PC-9 (cell line): ENCODE results near the gene TNFRSF1B. TPM values are rescaled to one million over a fixed set of nuclear protein-coding genes. Genes with fewer than 3 reads are reported as not detected.

Experiments
- BruUV-seq: library from RNA; stranded (reverse); fragments of 400-500 nt; replicated peaks from 2 replicates; lab custom pipeline; 2021; lab: Mats Ljungman, UMichigan
- CTCF ChIA-PET: fragments of 300-600 bp; sonication (Branson Sonifier 250); formaldehyde crosslinking; loops from one replicate; lab custom pipeline; 2022; ENCODE audit warnings: antibody characterized with exemption; lab: Charles Lee
- POLR2A ChIA-PET: fragments of 300-600 bp; sonication (Branson Sonifier 250); formaldehyde crosslinking; loops from one replicate; lab custom pipeline; 2022; ENCODE audit warnings: antibody characterized with exemption; ENCODE audit not compliant: unreplicated experiment; lab: Charles Lee
- DNase-seq, 2 experiments: peaks; one replicate each; pipeline versions ENCODE4 v3.0.0 to v3.0.0-alpha.2; 2015 to 2022; ENCODE audit warnings: mixed read lengths in 1 of 2
- H2AFZ ChIP-seq: fragments of 200-600 bp; sonication (generic); 2 replicates; pipeline ENCODE4 v1.8.1; 2017; ENCODE audit warnings: antibody characterized with exemption
- H3F3A ChIP-seq: fragments of 200-600 bp; sonication (generic); 2 replicates; pipeline ENCODE4 v1.8.1; 2017; ENCODE audit warnings: antibody characterized with exemption, mild to moderate bottlenecking, low read depth; ENCODE audit not compliant: insufficient read depth
- H3K27ac ChIP-seq: fragments of 200-600 bp; sonication (generic); 2 replicates; pipeline ENCODE4 v1.6.1; 2016; ENCODE audit warnings: mixed run types
- H3K27me3 ChIP-seq: fragments of 200-600 bp; sonication (generic); 2 replicates; pipeline ENCODE4 v1.6.1; 2016; ENCODE audit warnings: low read depth, mixed run types; ENCODE audit not compliant: insufficient read depth
- H3K36me3 ChIP-seq: fragments of 200-600 bp; sonication (generic); 2 replicates; pipeline ENCODE4 v1.6.1; 2016; ENCODE audit warnings: low read depth, mixed run types
- H3K4me1 ChIP-seq: fragments of 200-600 bp; sonication (generic); replicated peaks from 2 replicates; pipeline ENCODE4 v1.6.1; 2016; ENCODE audit warnings: mixed run types; ENCODE audit not compliant: insufficient read depth
- H3K4me2 ChIP-seq: fragments of 200-600 bp; sonication (generic); 2 replicates; pipeline ENCODE4 v1.6.1; 2017; ENCODE audit warnings: mixed run types
- H3K4me3 ChIP-seq: fragments of 200-600 bp; sonication (generic); 2 replicates; pipeline ENCODE4 v1.6.1; 2016; ENCODE audit warnings: mixed run types
- H3K79me2 ChIP-seq: fragments of 200-600 bp; sonication (generic); 2 replicates; pipeline ENCODE4 v1.6.1; 2017; ENCODE audit warnings: low read depth, mixed run types
- H3K9me2 ChIP-seq: fragments of 200-600 bp; sonication (generic); 2 replicates; pipeline ENCODE4 v1.8.1; 2017; ENCODE audit warnings: mild to moderate bottlenecking; ENCODE audit not compliant: insufficient read depth
- H3K9me3 ChIP-seq: fragments of 200-600 bp; sonication (generic); 2 replicates; pipeline ENCODE4 v1.8.1; 2016; ENCODE audit warnings: low read depth; ENCODE audit not compliant: insufficient read depth
- H4K20me1 ChIP-seq: fragments of 200-600 bp; sonication (generic); 2 replicates; pipeline ENCODE4 v1.8.1; 2017; ENCODE audit not compliant: insufficient read depth
- CTCF ChIP-seq: fragments of 200-600 bp; sonication (generic); conservative IDR thresholded peaks from 2 replicates; pipeline ENCODE4 v1.6.1; 2017; ENCODE audit warnings: mixed run types, antibody characterized with exemption, mild to moderate bottlenecking, moderate library complexity
- EZH2 ChIP-seq: fragments of 200-600 bp; sonication (generic); IDR thresholded peaks from 2 replicates; pipeline ENCODE4 v1.8.0; 2017; ENCODE audit warnings: antibody characterized with exemption, low read depth
- intact Hi-C: fragments of 100-400 bp; cut with micrococcal nuclease; formaldehyde crosslinking; loops from one replicate; pipeline ENCODE4 v1.10.0; 2022; ENCODE audit not compliant: unreplicated experiment
- total RNA-seq: library from RNA; stranded (reverse); gene quantifications from 2 replicates; pipeline ENCODE4 v1.2.3, GENCODE V29; 2021

Gene TNFRSF1B
- total RNA-seq, 1 experiment from 2014 or later, result 2.7 TPM

- BruUV-seq, result no TSS peak
- Histone ChIP-seq H3K4me2 (peak overlapping the region; percentile 27; the same call in 1 of the 2 replicates), H3K36me3 (no peaks in the 10 kb centered on the region), H3K27ac (no peak overlapping the region), H3K4me3 (no peak overlapping the region), H3K4me1 (peaks cover 12% of the 10 kb centered on the region), H3K9me3 (no peaks in the 10 kb centered on the region), H3K79me2 (no peaks in the 10 kb centered on the region), H3F3A (no peaks in the 10 kb centered on the region), H4K20me1 (no peaks in the 10 kb centered on the region), H3K27me3 (no peaks in the 10 kb centered on the region), H2AFZ (no peak overlapping the region), H3K9me2 (no peaks in the 10 kb centered on the region)
- ChIA-PET POLR2A (no interaction called here), CTCF (interaction anchor here (0.6 to 0.8 kb wide), 2 partner anchors 45 to 1018 kb away, joined by 3 to 5 read pairs; no protein-coding TSS in a partner anchor)
- intact Hi-C loops, result no loop called here
- no peak for TF ChIP-seq CTCF
- TF ChIP-seq EZH2, result no peak
- no peak for DNase-seq
Measured at GRCh38 chr1:12169442-12170135, 2.8 kb downstream of the TNFRSF1B start.

- H3K4me3 ChIP-seq, result no peak overlapping the region
- no peaks in the 10 kb centered on the region for H4K20me1 ChIP-seq
- H3K9me2 ChIP-seq, result no peaks in the 10 kb centered on the region
- H3K27ac ChIP-seq, result no peak overlapping the region
- no peaks in the 10 kb centered on the region for H3F3A ChIP-seq
- TF ChIP-seq EZH2 (no peak), CTCF (no peak)
- H3K4me1 ChIP-seq, result peaks cover 12% of the 10 kb centered on the region
- H3K4me2 ChIP-seq, result peak overlapping the region; percentile 27; the same call in 1 of the 2 replicates
- H3K79me2 ChIP-seq, result no peaks in the 10 kb centered on the region
- CTCF ChIA-PET, result no interaction called here
- DNase-seq, result peak; percentile 51 to 81
- intact Hi-C loops, result no loop called here
- POLR2A ChIA-PET, result no interaction called here
- BruUV-seq, result no TSS peak
- no peaks in the 10 kb centered on the region for H3K36me3 ChIP-seq
- H2AFZ ChIP-seq, result no peak overlapping the region
- H3K27me3 ChIP-seq, result no peaks in the 10 kb centered on the region
- H3K9me3 ChIP-seq, result no peaks in the 10 kb centered on the region
Measured at GRCh38 chr1:12170263-12170671, 3.5 kb downstream of the TNFRSF1B start.

GRCh38 chr1:12171206-12172041 is 4.6 kb downstream of the TNFRSF1B start:
- intact Hi-C loops, result no loop called here
- Histone ChIP-seq H3K36me3 (no peaks in the 10 kb centered on the region), H3K9me2 (no peaks in the 10 kb centered on the region), H3K4me1 (peaks cover 12% of the 10 kb centered on the region), H4K20me1 (no peaks in the 10 kb centered on the region), H3F3A (no peaks in the 10 kb centered on the region), H3K4me2 (no peak overlapping the region), H3K27ac (no peak overlapping the region), H3K4me3 (no peak overlapping the region), H2AFZ (no peak overlapping the region), H3K79me2 (no peaks in the 10 kb centered on the region), H3K9me3 (no peaks in the 10 kb centered on the region), H3K27me3 (no peaks in the 10 kb centered on the region)
- DNase-seq, result no peak
- POLR2A ChIA-PET, result no interaction called here
- no peak for TF ChIP-seq CTCF
- TF ChIP-seq EZH2, result no peak
- CTCF ChIA-PET, result no interaction called here
- BruUV-seq, result no TSS peak
